ENCODE results near the gene NACAD. TPM values are rescaled to one million over a fixed set of nuclear protein-coding genes. Genes with fewer than 3 reads are reported as not detected.

NACAD gene
- total RNA-seq, 1 experiment from 2014 or later = not detected

- no TSS peak for BruUV-seq (replicated peaks)
- peaks cover 9% of the 10 kb centered on the region for H3K27me3 Mint-ChIP-seq (ENCODE audit: insufficient read depth, unreplicated experiment)
- peaks cover 10% of the 10 kb centered on the region for H3K4me1 Mint-ChIP-seq (ENCODE audit: insufficient read depth, unreplicated experiment)
- no peak overlapping the region for H3K4me3 Mint-ChIP-seq (ENCODE audit: unreplicated experiment)
- intact Hi-C loops (cut with micrococcal nuclease) = loop anchor here (10.0 kb wide), 1 partner anchor 249 kb away; the partner anchor contains the start of gene PURB
- POLR2A ChIA-PET = no interaction called here
- no peak for DNase-seq (ENCODE audit: unreplicated experiment)
- TF ChIP-seq, protein P1, sequence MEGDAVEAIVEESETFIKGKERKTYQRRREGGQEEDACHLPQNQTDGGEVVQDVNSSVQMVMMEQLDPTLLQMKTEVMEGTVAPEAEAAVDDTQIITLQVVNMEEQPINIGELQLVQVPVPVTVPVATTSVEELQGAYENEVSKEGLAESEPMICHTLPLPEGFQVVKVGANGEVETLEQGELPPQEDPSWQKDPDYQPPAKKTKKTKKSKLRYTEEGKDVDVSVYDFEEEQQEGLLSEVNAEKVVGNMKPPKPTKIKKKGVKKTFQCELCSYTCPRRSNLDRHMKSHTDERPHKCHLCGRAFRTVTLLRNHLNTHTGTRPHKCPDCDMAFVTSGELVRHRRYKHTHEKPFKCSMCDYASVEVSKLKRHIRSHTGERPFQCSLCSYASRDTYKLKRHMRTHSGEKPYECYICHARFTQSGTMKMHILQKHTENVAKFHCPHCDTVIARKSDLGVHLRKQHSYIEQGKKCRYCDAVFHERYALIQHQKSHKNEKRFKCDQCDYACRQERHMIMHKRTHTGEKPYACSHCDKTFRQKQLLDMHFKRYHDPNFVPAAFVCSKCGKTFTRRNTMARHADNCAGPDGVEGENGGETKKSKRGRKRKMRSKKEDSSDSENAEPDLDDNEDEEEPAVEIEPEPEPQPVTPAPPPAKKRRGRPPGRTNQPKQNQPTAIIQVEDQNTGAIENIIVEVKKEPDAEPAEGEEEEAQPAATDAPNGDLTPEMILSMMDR (IDR thresholded peaks at IDR 0.05; ENCODE audit: unreplicated experiment) = no peak
- H3K9me3 Mint-ChIP-seq (ENCODE audit: unreplicated experiment) = no peaks in the 10 kb centered on the region
- no peak overlapping the region for H3K27ac Mint-ChIP-seq (ENCODE audit: low read depth, unreplicated experiment)
- CTCF ChIA-PET = interaction anchor here (0.6 to 4.4 kb wide), 4 partner anchors 17 to 335 kb away, joined by 3 to 50 read pairs (median 4); no protein-coding TSS in a partner anchor
- no peaks in the 10 kb centered on the region for H3K36me3 Mint-ChIP-seq (ENCODE audit: insufficient read depth, unreplicated experiment)
Observed at GRCh38 chr7:45133352-45133751, 44.6 kb upstream of the NACAD start.

- no peak overlapping the region for H3K4me3 Mint-ChIP-seq (ENCODE audit: unreplicated experiment)
- intact Hi-C loops (cut with micrococcal nuclease) = loop anchor here (10.0 kb wide), 1 partner anchor 248 kb away; the partner anchor contains the start of gene PURB
- H3K4me1 Mint-ChIP-seq (ENCODE audit: insufficient read depth, unreplicated experiment) = peaks cover 10% of the 10 kb centered on the region
- peaks cover 4% of the 10 kb centered on the region for H3K27me3 Mint-ChIP-seq (ENCODE audit: insufficient read depth, unreplicated experiment)
- TF ChIP-seq, protein P1 (IDR thresholded peaks at IDR 0.05; ENCODE audit: unreplicated experiment) = no peak
- BruUV-seq (replicated peaks) = no TSS peak
- no peaks in the 10 kb centered on the region for H3K9me3 Mint-ChIP-seq (ENCODE audit: unreplicated experiment)
- POLR2A ChIA-PET = interaction anchor here (0.6 kb wide), 1 partner anchor 11 kb away, joined by 3 read pairs; no protein-coding TSS in a partner anchor
- CTCF ChIA-PET = interaction anchor here (0.5 to 4.4 kb wide), 3 partner anchors 16 to 277 kb away, joined by 3 to 50 read pairs (median 5); no protein-coding TSS in a partner anchor
- no peak overlapping the region for H3K27ac Mint-ChIP-seq (ENCODE audit: low read depth, unreplicated experiment)
- DNase-seq (ENCODE audit: unreplicated experiment) = no peak
- H3K36me3 Mint-ChIP-seq (ENCODE audit: insufficient read depth, unreplicated experiment) = no peaks in the 10 kb centered on the region
Observed at GRCh38 chr7:45132708-45133320, 44.0 kb upstream of the NACAD start.

DNA sequence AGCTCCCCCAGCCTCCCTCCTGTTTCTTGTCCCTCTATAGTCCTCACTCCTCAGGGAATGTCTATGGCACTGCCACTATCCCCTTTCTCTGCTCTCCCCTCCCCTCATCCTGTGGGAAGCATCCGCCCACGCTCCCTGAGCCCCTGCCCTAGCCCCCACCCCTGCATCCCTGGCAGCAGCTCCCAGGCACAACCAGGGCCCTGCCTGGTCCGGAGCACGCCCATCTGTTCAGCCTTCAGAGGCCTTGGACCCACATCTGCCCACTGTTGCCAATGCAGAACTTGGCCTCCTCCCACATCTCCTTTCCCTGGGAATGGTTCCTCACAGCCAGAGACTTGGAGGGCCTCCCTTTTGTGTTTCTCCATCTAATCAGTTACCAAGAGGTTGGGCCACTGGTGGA lies 43.1 kb upstream of the NACAD start:
- intact Hi-C loops (cut with micrococcal nuclease) = loop anchor here (10.0 kb wide), 1 partner anchor 247 kb away; the partner anchor contains the start of gene PURB
- TF ChIP-seq, protein P1 (IDR thresholded peaks at IDR 0.05; ENCODE audit: unreplicated experiment) = no peak
- no peaks in the 10 kb centered on the region for H3K27me3 Mint-ChIP-seq (ENCODE audit: insufficient read depth, unreplicated experiment)
- POLR2A ChIA-PET = interaction anchor here (0.6 kb wide), 1 partner anchor 10 kb away, joined by 3 read pairs; no protein-coding TSS in a partner anchor
- no TSS peak for BruUV-seq (replicated peaks)
- H3K4me3 Mint-ChIP-seq (ENCODE audit: unreplicated experiment) = no peak overlapping the region
- no peaks in the 10 kb centered on the region for H3K36me3 Mint-ChIP-seq (ENCODE audit: insufficient read depth, unreplicated experiment)
- H3K9me3 Mint-ChIP-seq (ENCODE audit: unreplicated experiment) = no peaks in the 10 kb centered on the region
- no peak overlapping the region for H3K27ac Mint-ChIP-seq (ENCODE audit: low read depth, unreplicated experiment)
- peaks cover 10% of the 10 kb centered on the region for H3K4me1 Mint-ChIP-seq (ENCODE audit: insufficient read depth, unreplicated experiment)
- CTCF ChIA-PET = interaction anchor here (1.5 kb wide), 1 partner anchor 15 kb away, joined by 5 read pairs; no protein-coding TSS in a partner anchor
- no peak for DNase-seq (ENCODE audit: unreplicated experiment)

- H3K36me3 Mint-ChIP-seq (ENCODE audit: insufficient read depth, unreplicated experiment) = no peaks in the 10 kb centered on the region
- CTCF ChIA-PET = no interaction called here
- no TSS peak for BruUV-seq (replicated peaks)
Observed at GRCh38 chr7:45130910-45131309, 42.1 kb upstream of the NACAD start.

More at GRCh38 chr7:45130910-45131309, 42.1 kb upstream of the NACAD start:
- intact Hi-C loops (cut with micrococcal nuclease) = loop anchor here (10.0 kb wide), 1 partner anchor 246 kb away; the partner anchor contains the start of gene PURB
- TF ChIP-seq, protein P1 (IDR thresholded peaks at IDR 0.05; ENCODE audit: unreplicated experiment) = no peak
- POLR2A ChIA-PET = no interaction called here
- Mint-ChIP-seq H3K27ac (ENCODE audit: low read depth, unreplicated experiment) (no peak overlapping the region), H3K27me3 (ENCODE audit: insufficient read depth, unreplicated experiment) (no peaks in the 10 kb centered on the region), H3K4me1 (ENCODE audit: insufficient read depth, unreplicated experiment) (peaks cover 4% of the 10 kb centered on the region), H3K4me3 (ENCODE audit: unreplicated experiment) (no peak overlapping the region), H3K9me3 (ENCODE audit: unreplicated experiment) (no peaks in the 10 kb centered on the region)
- DNase-seq (ENCODE audit: unreplicated experiment) = no peak

Measured in MCF 10A (cell line).